Stomach (tissue), 9 donors: Measurements from ENCODE around the gene C10orf71. TPM values are rescaled to one million over a fixed set of nuclear protein-coding genes. Genes with fewer than 3 reads are reported as not detected.

Source experiments
- DNase-seq, 2 donors: peaks; one replicate each; pipeline versions ENCODE4 v3.0.0 to v3.0.0-alpha.2; 2013 to 2019
- H3K27ac ChIP-seq, 5 donors: fragments of 200-600 bp in 4 of 5; sonication (generic) in 4 of 5; one replicate each; pipeline ENCODE4 v1.5.1; 2013 to 2019; ENCODE audit warnings: mild to moderate bottlenecking in 1 of 5, moderate library complexity in 1 of 5
- H3K27me3 ChIP-seq, 3 donors: fragments of 200-600 bp; sonication (generic); one replicate each; pipeline ENCODE4 v1.5.1; 2017 to 2019; ENCODE audit warnings: mixed run types in 1 of 3
- H3K36me3 ChIP-seq, 4 donors: fragments of 200-600 bp; sonication (generic); 1 replicate in 3 of 4; 2 replicates in 1 of 4; pipeline ENCODE4 v1.5.1; 2016 to 2019
- H3K4me1 ChIP-seq, 4 donors: fragments of 200-600 bp; sonication (generic); one replicate each; pipeline ENCODE4 v1.5.1; 2016 to 2019
- H3K4me3 ChIP-seq, 4 donors: fragments of 200-600 bp; sonication (generic) in 3 of 4; one replicate each; pipeline ENCODE4 v1.5.1; 2016 to 2019; ENCODE audit warnings: mild to moderate bottlenecking in 1 of 4
- H3K9me3 ChIP-seq, 4 donors: fragments of 200-600 bp; sonication (generic); one replicate each; pipeline ENCODE4 v1.5.1; 2016 to 2019
- CTCF ChIP-seq, 7 experiments: fragments of 450-650 bp in 4 of 7; fragments of 200-600 bp in 3 of 7; sonication (generic) in 3 of 7; IDR thresholded peaks; one replicate each; pipeline ENCODE4 v1.5.1; 2016 to 2019; ENCODE audit warnings: antibody characterized with exemption in 7 of 7, control low read depth in 2 of 7, mild to moderate bottlenecking in 1 of 7
- EP300 ChIP-seq: sonication (generic); formaldehyde crosslinking; IDR thresholded peaks from one replicate; pipeline ENCODE4 v1.6.1; 2017; ENCODE audit warnings: antibody characterized with exemption
- POLR2A ChIP-seq, 4 donors: fragments of 450-650 bp; IDR thresholded peaks; one replicate each; pipeline ENCODE4 v1.6.1; 2016; ENCODE audit warnings: antibody characterized with exemption in 4 of 4, control low read depth in 2 of 4, mild to moderate bottlenecking in 1 of 4, moderate library complexity in 1 of 4
- POLR2AphosphoS5 ChIP-seq, 3 donors: sonication (generic); formaldehyde crosslinking; IDR thresholded peaks; one replicate each; pipeline ENCODE4 v1.6.1; 2016; ENCODE audit warnings: antibody characterized with exemption in 3 of 3
- WGBS, 5 donors: extraction: QIAGEN DNeasy Blood & Tissue Kit in 3 of 5; methylation state at CpG; one replicate each; pipeline versions ENCODE4 v1.1.5 to v1.1.7; 2013 to 2018; 5-methylcytosine and 5-hydroxymethylcytosine counted together
- intact Hi-C: fragments of 100-400 bp; cut with DNase I; formaldehyde crosslinking; loops from one replicate; pipeline ENCODE4 v1.15.1; 2023; ENCODE audit warnings: low total_unique reads
- polyA plus RNA-seq, 3 donors: library from polyadenylated mRNA; stranded (reverse); fragments of 200-250 nt; gene quantifications; one replicate each; pipeline ENCODE4 v1.2.3, GENCODE V29; 2013
- total RNA-seq, 5 donors: library from RNA; depleted of rRNA; stranded (reverse); fragments of >200 nt; gene quantifications; one replicate each; pipeline versions ENCODE4 v1.1.0 to v1.2.3, GENCODE V29; 2014 to 2016
- donor health status: healthy with polysubstance abuse.
- donor health status: Bipolar disorder and iron deficiency.
- donor health status: healthy.

Gene C10orf71
- total and polyA plus RNA-seq, 8 donors, result 0.18 TPM; not detected in 7

- intact Hi-C loops, result no loop called here
- TF ChIP-seq EP300 (no peak), POLR2AphosphoS5 (IDR thresholded peaks at IDR 0.05) (no peak), POLR2A (IDR thresholded peaks at IDR 0.05) (no peak), CTCF (IDR thresholded peaks at IDR 0.05) (no peak)
- Histone ChIP-seq H3K27ac (no peak overlapping the region), H3K4me3 (no peak overlapping the region), H3K9me3 (no peaks in the 10 kb centered on the region), H3K4me1 (no peaks in the 10 kb centered on the region), H3K27me3 (no peaks in the 10 kb centered on the region), H3K36me3 (no peaks in the 10 kb centered on the region)
- 72 to 88% (median 82%) methylated on average over 4 of the region's 4 CpGs for WGBS, 5 donors
- peak in 1 of 2 donors; percentile 1 for DNase-seq
These were observed 30.2 kb downstream of the C10orf71 start for GRCh38 chr10:49329146-49329505.

GRCh38 chr10:49330127-49330665 lies 31.2 kb downstream of the C10orf71 start:
- no peak overlapping the region for H3K27ac ChIP-seq
- no peaks in the 10 kb centered on the region for H3K4me1 ChIP-seq
- intact Hi-C loops, result no loop called here
- 86 to 95% (median 91%) methylated on average over 4 to 5 of the region's 5 CpGs for WGBS, 5 donors
- H3K36me3 ChIP-seq, result no peaks in the 10 kb centered on the region
- peak in 1 of 2 donors; percentile 11 for DNase-seq
- TF ChIP-seq EP300 (no peak), CTCF (IDR thresholded peaks at IDR 0.05) (no peak), POLR2A (IDR thresholded peaks at IDR 0.05) (no peak), POLR2AphosphoS5 (IDR thresholded peaks at IDR 0.05) (no peak)
- H3K4me3 ChIP-seq, result no peak overlapping the region
- no peaks in the 10 kb centered on the region for H3K9me3 ChIP-seq
- H3K27me3 ChIP-seq, result no peaks in the 10 kb centered on the region

- no peaks in the 10 kb centered on the region for H3K9me3 ChIP-seq
- intact Hi-C loops, result no loop called here
- WGBS, 5 donors, result 66 to 82% (median 79%) methylated on average over 3 of the region's 3 CpGs
- H3K27me3 ChIP-seq, result no peaks in the 10 kb centered on the region
- no peak for DNase-seq
- no peak for TF ChIP-seq EP300
- TF ChIP-seq CTCF (IDR thresholded peaks at IDR 0.05), result no peak
- no peak for TF ChIP-seq POLR2A (IDR thresholded peaks at IDR 0.05)
- no peak for TF ChIP-seq POLR2AphosphoS5 (IDR thresholded peaks at IDR 0.05)
- H3K4me1 ChIP-seq, result no peaks in the 10 kb centered on the region
- no peak overlapping the region for H3K4me3 ChIP-seq
- no peaks in the 10 kb centered on the region for H3K36me3 ChIP-seq
- H3K27ac ChIP-seq, result no peak overlapping the region
These were observed 32.5 kb downstream of the C10orf71 start for GRCh38 chr10:49331431-49331830.

GRCh38 chr10:49332333-49332732 lies 33.4 kb downstream of the C10orf71 start:
- no peak for DNase-seq
- no peaks in the 10 kb centered on the region for H3K9me3 ChIP-seq
- intact Hi-C loops, result no loop called here
- H3K36me3 ChIP-seq, result no peaks in the 10 kb centered on the region
- TF ChIP-seq POLR2A (IDR thresholded peaks at IDR 0.05), result no peak
- TF ChIP-seq POLR2AphosphoS5 (IDR thresholded peaks at IDR 0.05), result no peak
- no peak for TF ChIP-seq CTCF (IDR thresholded peaks at IDR 0.05)
- H3K4me1 ChIP-seq, result no peaks in the 10 kb centered on the region
- H3K27ac ChIP-seq, result no peak overlapping the region
- H3K4me3 ChIP-seq, result no peak overlapping the region
- no peaks in the 10 kb centered on the region for H3K27me3 ChIP-seq
- 70 to 86% (median 81%) methylated on average over 4 of the region's 4 CpGs for WGBS, 5 donors
